ENCODE results near the gene KRT75. TPM values are rescaled to one million over a fixed set of nuclear protein-coding genes. Genes with fewer than 3 reads are reported as not detected.

Gene KRT75
- total RNA-seq, 4 donors from 2014 or later, result not detected

DNA sequence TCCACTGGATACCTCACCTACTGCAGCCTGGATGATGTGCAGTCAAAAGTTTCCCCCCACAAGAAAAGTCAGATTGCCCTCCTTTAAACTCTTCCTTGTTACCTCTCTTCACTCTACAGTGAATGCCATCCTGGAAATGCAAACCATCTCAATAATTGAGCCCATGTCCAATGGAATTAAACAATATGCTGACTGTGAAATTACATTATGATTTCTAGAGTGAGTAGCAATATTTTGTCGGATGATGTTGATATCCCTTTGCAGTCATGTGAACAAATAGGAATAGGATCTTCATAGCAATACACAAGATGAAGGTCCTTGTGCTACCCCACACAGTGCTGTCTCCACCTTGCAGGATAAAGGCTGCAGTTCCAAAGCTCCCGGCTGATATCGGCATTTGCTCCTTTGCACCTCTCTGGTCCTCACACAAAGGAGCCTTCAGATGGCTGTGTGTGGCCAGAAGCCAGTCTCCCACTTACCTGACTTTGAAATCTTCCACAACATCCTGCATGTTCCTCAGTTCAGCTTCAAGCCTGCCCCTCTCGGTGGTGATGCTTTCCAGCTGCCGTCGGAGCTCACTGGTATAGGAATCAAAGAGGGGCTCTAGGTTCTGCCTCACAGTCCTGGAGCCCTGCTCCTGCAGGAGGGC is 1.5 kb downstream of the KRT75 start:
- TF ChIP-seq, protein P1, sequence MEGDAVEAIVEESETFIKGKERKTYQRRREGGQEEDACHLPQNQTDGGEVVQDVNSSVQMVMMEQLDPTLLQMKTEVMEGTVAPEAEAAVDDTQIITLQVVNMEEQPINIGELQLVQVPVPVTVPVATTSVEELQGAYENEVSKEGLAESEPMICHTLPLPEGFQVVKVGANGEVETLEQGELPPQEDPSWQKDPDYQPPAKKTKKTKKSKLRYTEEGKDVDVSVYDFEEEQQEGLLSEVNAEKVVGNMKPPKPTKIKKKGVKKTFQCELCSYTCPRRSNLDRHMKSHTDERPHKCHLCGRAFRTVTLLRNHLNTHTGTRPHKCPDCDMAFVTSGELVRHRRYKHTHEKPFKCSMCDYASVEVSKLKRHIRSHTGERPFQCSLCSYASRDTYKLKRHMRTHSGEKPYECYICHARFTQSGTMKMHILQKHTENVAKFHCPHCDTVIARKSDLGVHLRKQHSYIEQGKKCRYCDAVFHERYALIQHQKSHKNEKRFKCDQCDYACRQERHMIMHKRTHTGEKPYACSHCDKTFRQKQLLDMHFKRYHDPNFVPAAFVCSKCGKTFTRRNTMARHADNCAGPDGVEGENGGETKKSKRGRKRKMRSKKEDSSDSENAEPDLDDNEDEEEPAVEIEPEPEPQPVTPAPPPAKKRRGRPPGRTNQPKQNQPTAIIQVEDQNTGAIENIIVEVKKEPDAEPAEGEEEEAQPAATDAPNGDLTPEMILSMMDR (IDR thresholded peaks at IDR 0.05), result no peak
- TF ChIP-seq EP300 (IDR thresholded peaks at IDR 0.05) (no peak), POLR2A (IDR thresholded peaks at IDR 0.05) (no peak), POLR2AphosphoS5 (IDR thresholded peaks at IDR 0.05) (no peak)
- Histone ChIP-seq H3K4me1 (no peaks in the 10 kb centered on the region), H3K27ac (no peak overlapping the region), H3K9me3 (no peaks in the 10 kb centered on the region), H3K27me3 (peaks cover 33% of the 10 kb centered on the region), H3K4me3 (no peak overlapping the region), H3K36me3 (no peaks in the 10 kb centered on the region)
- ATAC-seq, result no peak
- 85 to 100% methylated on average over 1 to 3 of the region's 6 CpGs for WGBS, 2 donors (ENCODE audit: low coverage in 1 of 2)

DNA sequence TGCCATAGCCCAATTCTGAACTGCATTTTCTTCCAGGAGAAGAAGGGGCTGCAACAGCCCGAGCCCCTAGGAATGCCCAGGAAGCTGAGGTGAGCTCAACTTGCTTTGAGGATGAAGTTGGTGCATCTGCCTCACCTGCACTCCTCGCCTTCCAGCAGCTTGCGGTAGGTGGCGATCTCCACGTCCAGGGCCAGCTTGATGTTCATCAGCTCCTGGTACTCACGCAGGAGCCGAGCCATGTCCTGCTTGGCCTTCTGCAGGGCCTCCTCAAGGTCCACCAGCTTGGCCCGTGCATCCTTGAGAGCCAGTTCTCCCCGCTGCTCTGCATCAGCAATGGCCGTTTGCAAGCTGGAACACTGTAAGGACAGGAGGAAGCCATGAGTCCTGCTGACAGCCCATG is 6.0 kb downstream of the KRT75 start:
- H3K9me3 ChIP-seq, result no peaks in the 10 kb centered on the region
- peaks cover 28% of the 10 kb centered on the region for H3K27me3 ChIP-seq
- no peaks in the 10 kb centered on the region for H3K36me3 ChIP-seq
- H3K4me1 ChIP-seq, result peaks cover 0 to 15% (median 5%) of the 10 kb centered on the region in 3 donors
- TF ChIP-seq, protein P1 (IDR thresholded peaks at IDR 0.05), result no peak
- TF ChIP-seq POLR2AphosphoS5 (IDR thresholded peaks at IDR 0.05) (no peak), POLR2A (IDR thresholded peaks at IDR 0.05) (no peak), EP300 (IDR thresholded peaks at IDR 0.05) (no peak)
- no peak overlapping the region for H3K27ac ChIP-seq
- no peak overlapping the region for H3K4me3 ChIP-seq
- 77 to 91% methylated on average over 6 of the region's 10 CpGs for WGBS, 2 donors (ENCODE audit: low coverage in 1 of 2)
- ATAC-seq, result no peak

- Histone ChIP-seq H3K4me3 (no peak overlapping the region), H3K27ac (no peak overlapping the region), H3K9me3 (no peaks in the 10 kb centered on the region), H3K36me3 (no peaks in the 10 kb centered on the region), H3K27me3 (peaks cover 20% of the 10 kb centered on the region), H3K4me1 (peaks cover 0 to 18% (median 5%) of the 10 kb centered on the region in 3 donors)
- TF ChIP-seq EP300 (IDR thresholded peaks at IDR 0.05) (no peak), POLR2A (IDR thresholded peaks at IDR 0.05) (no peak), POLR2AphosphoS5 (IDR thresholded peaks at IDR 0.05) (no peak)
- TF ChIP-seq, protein P1 (IDR thresholded peaks at IDR 0.05), result no peak
- 58 to 67% methylated on average over 1 of the region's 1 CpG for WGBS, 2 donors (ENCODE audit: low coverage in 1 of 2)
- no peak for ATAC-seq
Observed at GRCh38 chr12:52427083-52427482, 7.1 kb downstream of the KRT75 start.

- H3K36me3 ChIP-seq, result no peaks in the 10 kb centered on the region
- no peak for ATAC-seq
- peaks cover 10% of the 10 kb centered on the region for H3K27me3 ChIP-seq
- H3K27ac ChIP-seq, result no peak overlapping the region
- TF ChIP-seq POLR2AphosphoS5 (IDR thresholded peaks at IDR 0.05) (no peak), POLR2A (IDR thresholded peaks at IDR 0.05) (no peak)
- TF ChIP-seq, protein P1 (IDR thresholded peaks at IDR 0.05), result no peak
- 79% methylated on average over 2 of the region's 2 CpGs; no CpG with 5 or more reads in 1 of the 2 donors for WGBS, 2 donors (ENCODE audit: low coverage in 1 of 2)
- H3K4me3 ChIP-seq, result no peak overlapping the region
- peaks cover 0 to 18% (median 5%) of the 10 kb centered on the region in 3 donors for H3K4me1 ChIP-seq
- H3K9me3 ChIP-seq, result no peaks in the 10 kb centered on the region
Observed at GRCh38 chr12:52426034-52426433, 8.1 kb downstream of the KRT75 start.

GRCh38 chr12:52425466-52425865 is 8.7 kb downstream of the KRT75 start:
- Histone ChIP-seq H3K9me3 (no peaks in the 10 kb centered on the region), H3K4me1 (peaks cover 0 to 18% (median 5%) of the 10 kb centered on the region in 3 donors), H3K27me3 (peaks cover 4% of the 10 kb centered on the region), H3K4me3 (no peak overlapping the region), H3K27ac (no peak overlapping the region), H3K36me3 (no peaks in the 10 kb centered on the region)
- no peak for ATAC-seq
- whole genome bisulfite sequencing, 2 donors (ENCODE audit: low coverage in 1 of 2), result 81 to 91% methylated on average over 4 of the region's 5 CpGs
- TF ChIP-seq, protein P1 (IDR thresholded peaks at IDR 0.05), result no peak
